ENCODE measurements around the gene WDR11. TPM values are rescaled to one million over a fixed set of nuclear protein-coding genes. Genes with fewer than 3 reads are reported as not detected.

Gene WDR11
- total RNA-seq, 2 donors from 2014 or later = 79.6 to 96.1 TPM

DNA sequence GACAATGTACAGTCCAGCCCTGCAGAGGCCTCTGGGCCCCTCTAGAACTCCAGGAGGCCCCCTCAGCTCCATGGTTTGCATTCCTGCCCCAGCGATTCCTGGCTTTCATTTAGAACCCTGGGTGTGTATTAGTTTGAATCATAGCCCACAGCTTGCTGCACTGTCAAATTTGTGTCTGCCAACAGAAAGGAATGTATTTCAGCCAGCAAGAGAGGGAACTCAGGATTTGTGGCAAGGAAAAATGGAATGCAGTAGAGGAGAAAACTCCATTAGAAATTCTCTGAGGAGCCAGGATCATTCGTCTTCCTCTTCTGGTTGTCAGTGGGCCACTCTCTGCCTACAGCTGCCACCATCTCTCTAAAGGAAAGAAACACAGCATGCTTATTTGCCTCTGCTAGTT lies 27.9 kb upstream of the WDR11 start:
- Mint-ChIP-seq H3K27ac (no peak overlapping the region), H3K36me3 (ENCODE audit: low read depth) (no peaks in the 10 kb centered on the region), H3K27me3 (ENCODE audit: insufficient read depth) (no peaks in the 10 kb centered on the region), H3K4me3 (no peak overlapping the region), H3K4me1 (peaks cover 44% of the 10 kb centered on the region), H3K9me3 (peaks cover 2% of the 10 kb centered on the region)
- Histone ChIP-seq H3K4me1 (ENCODE audit: control insufficient read depth, insufficient read depth, low read length) (peaks cover 24% of the 10 kb centered on the region), H3K36me3 (ENCODE audit: control insufficient read depth, insufficient read depth, low read length) (no peaks in the 10 kb centered on the region), H3K4me3 (ENCODE audit: low read length) (no peak overlapping the region), H3K9ac (ENCODE audit: extremely low read depth, low read length, poor library complexity, severe bottlenecking) (no peak overlapping the region), H3K27ac (ENCODE audit: low read depth, low read length) (peak overlapping the region; percentile 19), H3K9me3 (ENCODE audit: control insufficient read depth, low read length) (no peaks in the 10 kb centered on the region), H3K27me3 (ENCODE audit: control insufficient read depth, insufficient read depth, low read length, poor library complexity, severe bottlenecking) (no peaks in the 10 kb centered on the region)
- TF ChIP-seq, protein P1, sequence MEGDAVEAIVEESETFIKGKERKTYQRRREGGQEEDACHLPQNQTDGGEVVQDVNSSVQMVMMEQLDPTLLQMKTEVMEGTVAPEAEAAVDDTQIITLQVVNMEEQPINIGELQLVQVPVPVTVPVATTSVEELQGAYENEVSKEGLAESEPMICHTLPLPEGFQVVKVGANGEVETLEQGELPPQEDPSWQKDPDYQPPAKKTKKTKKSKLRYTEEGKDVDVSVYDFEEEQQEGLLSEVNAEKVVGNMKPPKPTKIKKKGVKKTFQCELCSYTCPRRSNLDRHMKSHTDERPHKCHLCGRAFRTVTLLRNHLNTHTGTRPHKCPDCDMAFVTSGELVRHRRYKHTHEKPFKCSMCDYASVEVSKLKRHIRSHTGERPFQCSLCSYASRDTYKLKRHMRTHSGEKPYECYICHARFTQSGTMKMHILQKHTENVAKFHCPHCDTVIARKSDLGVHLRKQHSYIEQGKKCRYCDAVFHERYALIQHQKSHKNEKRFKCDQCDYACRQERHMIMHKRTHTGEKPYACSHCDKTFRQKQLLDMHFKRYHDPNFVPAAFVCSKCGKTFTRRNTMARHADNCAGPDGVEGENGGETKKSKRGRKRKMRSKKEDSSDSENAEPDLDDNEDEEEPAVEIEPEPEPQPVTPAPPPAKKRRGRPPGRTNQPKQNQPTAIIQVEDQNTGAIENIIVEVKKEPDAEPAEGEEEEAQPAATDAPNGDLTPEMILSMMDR (conservative IDR thresholded peaks at IDR 0.05) = no peak
- DNase-seq = no peak
- WGBS, 2 experiments (ENCODE audit: insufficient coverage in 1 of 2, insufficient read length in 1 of 2) = 90% methylated on average over 2 of the region's 2 CpGs; no CpG with 5 or more reads in 1 of the 2 experiments

DNA sequence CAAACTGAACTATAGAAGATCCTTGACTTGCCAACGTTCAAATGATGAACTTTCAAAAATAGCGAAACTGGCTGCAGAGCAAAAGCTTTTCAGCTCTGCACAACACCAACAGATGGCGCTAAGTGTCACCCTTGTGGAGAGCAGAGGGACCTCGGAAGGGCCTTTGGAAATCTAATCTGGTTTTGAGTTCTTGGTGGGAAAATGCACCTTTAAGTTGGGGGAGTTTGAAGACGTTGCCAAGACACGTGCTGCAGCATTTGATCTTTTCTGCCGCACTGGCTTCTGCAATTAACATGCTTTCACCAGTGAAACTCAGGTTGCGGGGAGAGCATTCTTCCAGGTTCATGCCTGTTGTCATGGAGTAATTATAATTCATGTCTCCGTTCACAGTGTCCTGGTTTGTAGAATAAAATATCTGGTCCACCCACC lies 26.3 kb upstream of the WDR11 start:
- peaks cover 2% of the 10 kb centered on the region for H3K9me3 Mint-ChIP-seq
- TF ChIP-seq, protein P1 (conservative IDR thresholded peaks at IDR 0.05) = peak; percentile 90

DNA sequence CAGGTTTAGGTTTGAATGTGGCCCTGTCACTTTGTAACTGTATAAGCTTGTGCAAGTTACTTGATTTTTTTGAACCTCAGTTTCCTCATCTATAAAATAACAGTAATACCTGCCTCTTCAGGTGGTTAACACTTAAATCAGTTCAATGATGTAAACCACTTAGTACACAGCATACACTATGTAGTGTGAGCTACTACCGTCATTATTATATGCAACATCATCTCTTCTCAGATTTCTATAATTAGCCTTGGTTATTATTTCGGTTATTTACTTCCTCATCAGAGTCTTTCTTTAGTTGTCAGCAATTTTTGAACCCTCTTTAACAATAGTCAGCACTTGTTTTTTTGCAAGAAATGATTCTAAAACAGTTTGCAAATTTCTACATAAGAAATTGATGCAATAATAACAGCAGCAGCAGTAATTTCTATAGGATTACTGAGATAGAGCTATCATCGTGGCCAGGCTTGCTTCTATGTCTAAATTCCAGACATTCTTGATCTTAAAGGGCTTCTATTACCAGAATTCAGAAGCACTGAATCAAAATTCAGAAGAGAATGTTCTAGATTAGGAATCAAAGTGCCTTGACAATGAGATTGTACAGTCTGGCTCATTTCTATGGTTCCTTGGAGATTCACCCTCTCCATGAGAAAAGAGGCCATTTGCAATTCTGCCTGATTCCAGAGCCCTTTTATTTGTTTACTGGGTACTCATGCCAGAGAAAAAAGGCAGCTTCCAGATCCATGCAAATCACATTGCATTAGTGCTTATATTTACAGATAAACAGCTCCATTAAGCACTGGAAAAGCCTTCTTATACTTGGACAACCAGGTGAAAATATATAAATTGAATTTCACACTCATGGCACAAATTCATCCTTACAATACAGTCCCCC lies 25.0 kb upstream of the WDR11 start:
- H3K4me3 ChIP-seq (ENCODE audit: low read length) = no peak overlapping the region
- H3K4me3 Mint-ChIP-seq = no peak overlapping the region
- H3K9me3 Mint-ChIP-seq = peaks cover 2% of the 10 kb centered on the region
- H3K4me1 Mint-ChIP-seq = peaks cover 42% of the 10 kb centered on the region
- no peaks in the 10 kb centered on the region for H3K36me3 ChIP-seq (ENCODE audit: control insufficient read depth, insufficient read depth, low read length)
- H3K4me1 ChIP-seq (ENCODE audit: control insufficient read depth, insufficient read depth, low read length) = peaks cover 28% of the 10 kb centered on the region
- DNase-seq = no peak
- H3K27ac Mint-ChIP-seq = no peak overlapping the region
- no peak overlapping the region for H3K9ac ChIP-seq (ENCODE audit: extremely low read depth, low read length, poor library complexity, severe bottlenecking)
- no peak overlapping the region for H3K27ac ChIP-seq (ENCODE audit: low read depth, low read length)
- WGBS, 2 experiments (ENCODE audit: insufficient coverage in 1 of 2, insufficient read length in 1 of 2) = 93% methylated on average over 3 of the region's 3 CpGs
- no peaks in the 10 kb centered on the region for H3K36me3 Mint-ChIP-seq (ENCODE audit: low read depth)
- TF ChIP-seq, protein P1 (conservative IDR thresholded peaks at IDR 0.05) = no peak
- H3K9me3 ChIP-seq (ENCODE audit: control insufficient read depth, low read length) = no peaks in the 10 kb centered on the region
- no peaks in the 10 kb centered on the region for H3K27me3 ChIP-seq (ENCODE audit: control insufficient read depth, insufficient read depth, low read length, poor library complexity, severe bottlenecking)
- H3K27me3 Mint-ChIP-seq (ENCODE audit: insufficient read depth) = no peaks in the 10 kb centered on the region

More for the DNA sequence above, 26.3 kb upstream of the WDR11 start:
- peak; percentile 83 for DNase-seq
- Mint-ChIP-seq H3K4me3 (no peak overlapping the region), H3K27me3 (ENCODE audit: insufficient read depth) (no peaks in the 10 kb centered on the region), H3K27ac (no peak overlapping the region), H3K4me1 (peaks cover 38% of the 10 kb centered on the region), H3K36me3 (ENCODE audit: low read depth) (no peaks in the 10 kb centered on the region)
- Histone ChIP-seq H3K4me3 (ENCODE audit: low read length) (no peak overlapping the region), H3K27me3 (ENCODE audit: control insufficient read depth, insufficient read depth, low read length, poor library complexity, severe bottlenecking) (no peaks in the 10 kb centered on the region), H3K36me3 (ENCODE audit: control insufficient read depth, insufficient read depth, low read length) (no peaks in the 10 kb centered on the region), H3K27ac (ENCODE audit: low read depth, low read length) (no peak overlapping the region), H3K9ac (ENCODE audit: extremely low read depth, low read length, poor library complexity, severe bottlenecking) (no peak overlapping the region), H3K4me1 (ENCODE audit: control insufficient read depth, insufficient read depth, low read length) (peaks cover 24% of the 10 kb centered on the region), H3K9me3 (ENCODE audit: control insufficient read depth, low read length) (no peaks in the 10 kb centered on the region)
- WGBS, 2 experiments (ENCODE audit: insufficient coverage in 1 of 2, insufficient read length in 1 of 2) = 61 to 69% methylated on average over 6 to 9 of the region's 9 CpGs

All from endodermal cell (in vitro differentiated cells).